IMR-90 (cell line): ENCODE results near the gene CLDN10. TPM values are rescaled to one million over a fixed set of nuclear protein-coding genes. Genes with fewer than 3 reads are reported as not detected.
"Not testable (repeated sequence)": the region's sequence is repeated elsewhere in the genome, so short reads cannot be mapped to it uniquely, and the experiment has no call there.

Experiments used
- ATAC-seq: fragments of 200-7000 bp; cut with Tn5 transposase; 2 replicates; pipeline ENCODE4 v1.9.1; 2020; ENCODE audit warnings: low read depth, mild to moderate bottlenecking, moderate library complexity
- BruUV-seq: library from RNA; stranded (reverse); fragments of 400-500 nt; replicated peaks from 2 replicates; lab custom pipeline; 2021; lab: Mats Ljungman, UMichigan
- CTCF ChIA-PET: fragments of 300-600 bp; formaldehyde crosslinking; extraction: SDS; loops from one replicate; lab custom pipeline; 2021; ENCODE audit warnings: antibody characterized with exemption; lab: Yijun Ruan, JAX
- POLR2A ChIA-PET: fragments of 300-600 bp; sonication (Branson Sonifier 250); formaldehyde crosslinking; loops from one replicate; lab custom pipeline; 2022; ENCODE audit warnings: antibody characterized with exemption; ENCODE audit not compliant: unreplicated experiment; lab: Charles Lee
- DNase-seq: peaks from one replicate; pipeline ENCODE4 v3.0.0; 2013
- H2AFZ ChIP-seq: replicated peaks from 2 replicates; pipeline ENCODE3; 2013; ENCODE audit warnings: low read length, mild to moderate bottlenecking; ENCODE audit not compliant: poor library complexity
- H2AK5ac ChIP-seq: 2 replicates; pipeline ENCODE4 v1.6.1; 2013; ENCODE audit warnings: low read depth, low read length, inconsistent platforms
- H2AK9ac ChIP-seq: replicated peaks from 2 replicates; pipeline ENCODE3; 2013; ENCODE audit warnings: mild to moderate bottlenecking, low read depth, low read length, moderate library complexity; ENCODE audit not compliant: poor library complexity
- H2BK120ac ChIP-seq: 2 replicates; pipeline ENCODE4 v1.6.1; 2013; ENCODE audit warnings: low read depth, low read length, inconsistent platforms
- H2BK15ac ChIP-seq: 3 replicates; pipeline ENCODE4 v1.6.1; 2013; ENCODE audit warnings: low read depth, low read length, inconsistent platforms
- H2BK20ac ChIP-seq: 2 replicates; pipeline ENCODE4 v1.6.1; 2013; ENCODE audit warnings: low read depth, mild to moderate bottlenecking, inconsistent platforms, low read length, moderate library complexity
- H2BK5ac ChIP-seq: 2 replicates; pipeline ENCODE4 v1.6.1; 2013; ENCODE audit warnings: mild to moderate bottlenecking, low read depth, low read length, inconsistent platforms; ENCODE audit not compliant: poor library complexity, severe bottlenecking
- H3K14ac ChIP-seq: replicated peaks from 2 replicates; pipeline ENCODE4 v1.6.1; 2013; ENCODE audit warnings: low read depth, low read length, inconsistent platforms
- H3K18ac ChIP-seq: 2 replicates; pipeline ENCODE4 v1.6.1; 2013; ENCODE audit warnings: low read depth, low read length, control low read depth
- H3K23ac ChIP-seq: 2 replicates; pipeline ENCODE4 v1.6.1; 2013; ENCODE audit warnings: low read depth, low read length, inconsistent platforms
- H3K27ac ChIP-seq: 2 replicates; pipeline ENCODE4 v1.5.1; 2013; ENCODE audit warnings: mild to moderate bottlenecking, control low read depth, low read length; ENCODE audit not compliant: insufficient read depth
- H3K27me3 ChIP-seq: 2 replicates; pipeline ENCODE4 v1.6.1; 2013; ENCODE audit warnings: low read length; ENCODE audit not compliant: control insufficient read depth, insufficient read depth
- H3K36me3 ChIP-seq: 2 replicates; pipeline ENCODE4 v1.6.1; 2013; ENCODE audit warnings: low read length, mixed read lengths; ENCODE audit not compliant: control insufficient read depth, insufficient read depth
- H3K4ac ChIP-seq: 2 replicates; pipeline ENCODE4 v1.6.1; 2013; ENCODE audit warnings: low read depth, low read length, inconsistent platforms
- H3K4me1 ChIP-seq: 2 replicates; pipeline ENCODE4 v1.6.1; 2013; ENCODE audit warnings: low read length, mixed read lengths; ENCODE audit not compliant: control insufficient read depth, insufficient read depth
- H3K4me2 ChIP-seq: 2 replicates; pipeline ENCODE4 v1.6.1; 2013; ENCODE audit warnings: low read depth, mild to moderate bottlenecking, control low read depth, low read length, moderate library complexity
- H3K4me3 ChIP-seq: 2 replicates; pipeline ENCODE4 v1.5.1; 2013; ENCODE audit warnings: low read depth, mild to moderate bottlenecking, control low read depth, low read length, moderate library complexity; ENCODE audit not compliant: insufficient read depth
- H3K56ac ChIP-seq: 2 replicates; pipeline ENCODE4 v1.6.1; 2013; ENCODE audit warnings: low read length, inconsistent platforms; ENCODE audit not compliant: insufficient read depth; ENCODE audit errors: extremely low read depth
- H3K79me1 ChIP-seq, 2 experiments: 2 replicates each; pipeline ENCODE4 v1.6.1; 2013; ENCODE audit warnings: low read length in 2 of 2, inconsistent platforms in 1 of 2, low read depth in 1 of 2
- H3K9ac ChIP-seq: 2 replicates; pipeline ENCODE4 v1.6.1; 2013; ENCODE audit warnings: low read depth, low read length, control low read depth
- H3K9me1 ChIP-seq: 2 replicates; pipeline ENCODE4 v1.6.1; 2013; ENCODE audit warnings: low read length, inconsistent platforms; ENCODE audit not compliant: insufficient read depth
- H3K9me3 ChIP-seq: 2 replicates; pipeline ENCODE4 v1.6.1; 2013; ENCODE audit warnings: low read length; ENCODE audit not compliant: control insufficient read depth, insufficient read depth
- H4K20me1 ChIP-seq: 2 replicates; pipeline ENCODE4 v1.6.1; 2013; ENCODE audit warnings: low read length, inconsistent platforms; ENCODE audit not compliant: insufficient read depth
- H4K5ac ChIP-seq: 2 replicates; pipeline ENCODE4 v1.6.1; 2013; ENCODE audit warnings: mild to moderate bottlenecking, low read depth, low read length, control low read depth
- H4K8ac ChIP-seq, 2 experiments: 2 replicates each; pipeline ENCODE4 v1.6.1; 2013; ENCODE audit warnings: low read depth in 2 of 2, low read length in 2 of 2, control low read depth in 1 of 2, inconsistent platforms in 1 of 2
- H4K91ac ChIP-seq: 2 replicates; pipeline ENCODE4 v1.6.1; 2013; ENCODE audit warnings: low read depth, low read length, inconsistent platforms; ENCODE audit not compliant: insufficient read depth
- WGBS, 2 experiments: methylation state at CpG; one replicate each; pipeline versions ENCODE4 v1.1.5 to v1.1.7; 2013; ENCODE audit warnings: missing lambda C conversion rate in 2 of 2; ENCODE audit not compliant: insufficient read length in 1 of 2; ENCODE audit errors: extremely low coverage in 2 of 2; 5-methylcytosine and 5-hydroxymethylcytosine counted together
- dilution Hi-C: fragments of 300-500 bp; cut with HindIII; formaldehyde crosslinking; loops from one replicate; pipeline ENCODE4 v1.14.3; 2018; ENCODE audit warnings: low sequenced_read_pairs; ENCODE audit not compliant: unreplicated experiment
- in situ Hi-C: fragments of 300-500 bp; cut with MboI; formaldehyde crosslinking; loops from 3 replicates; pipeline ENCODE4 v1.14.3; 2019; ENCODE audit warnings: low sequenced_read_pairs, inconsistent platforms, mixed read lengths
- intact Hi-C: fragments of 100-400 bp; cut with micrococcal nuclease; formaldehyde crosslinking; loops from 2 replicates; pipeline ENCODE4 v1.10.0; 2022
- polyA plus RNA-seq, 3 experiments: library from polyadenylated mRNA; depleted of rRNA; stranded (reverse); fragments of >200 nt; gene quantifications; 2 replicates each; pipeline ENCODE4 v1.2.3, GENCODE V29; 2012; ENCODE audit warnings: low replicate concordance in 1 of 3
- total RNA-seq: library from RNA; depleted of rRNA; stranded (reverse); fragments of >200 nt; gene quantifications from 2 replicates; pipeline ENCODE4 v1.2.3, GENCODE V29; 2012

Gene CLDN10
- total and polyA plus RNA-seq, 2 of the 4 experiments (the other 2 are of a cell fraction), result not detected

GRCh38 chr13:95515606-95516005 lies 36.9 kb upstream of the CLDN10 start:
- H3K4me1 ChIP-seq, H4K5ac ChIP-seq, H3K79me1 ChIP-seq, H3K4me2 ChIP-seq, H3K4me3 ChIP-seq, H3K9me3 ChIP-seq, dilution Hi-C loops, H3K56ac ChIP-seq, H2AK5ac ChIP-seq, H3K9me1 ChIP-seq, H4K91ac ChIP-seq, H3K18ac ChIP-seq, H3K27ac ChIP-seq, in situ Hi-C loops, ATAC-seq, H2BK20ac ChIP-seq, H3K27me3 ChIP-seq, H2BK15ac ChIP-seq, H3K36me3 ChIP-seq, H2AK9ac ChIP-seq, H2BK5ac ChIP-seq, BruUV-seq, POLR2A ChIA-PET, DNase-seq, H3K9ac ChIP-seq, H3K4ac ChIP-seq, H4K20me1 ChIP-seq, intact Hi-C loops, H3K14ac ChIP-seq, H2AFZ ChIP-seq, CTCF ChIA-PET, H2BK120ac ChIP-seq, H3K23ac ChIP-seq, H4K8ac ChIP-seq: not testable (repeated sequence)
- WGBS, 2 experiments, result no CpG with 5 or more reads among the region's 5 CpGs
